SK-N-SH treated with all-trans-retinoic acid at 6 μM for 48 hours (cell line): ENCODE measurements around the gene MARS1.

ENCODE experiments used
- ATAC-seq: fragments of 200-7000 bp; cut with Tn5 transposase; 3 replicates; pipeline ENCODE4 v1.9.1; 2020; ENCODE audit warnings: mild to moderate bottlenecking, moderate library complexity
- BACH2 ChIP-seq: fragments of 250-450 bp; sonication (Bioruptor Pico); IDR thresholded peaks from 2 replicates; pipeline ENCODE4 v1.9.0; 2021; ENCODE audit warnings: mild to moderate bottlenecking, borderline replicate concordance
- CREB5 ChIP-seq: fragments of 250-450 bp; sonication (Bioruptor Pico); IDR thresholded peaks from 2 replicates; pipeline ENCODE4 v1.5.1; 2020; ENCODE audit warnings: low read depth, mild to moderate bottlenecking, moderate library complexity
- CSDC2 ChIP-seq: fragments of 250-450 bp; sonication (Bioruptor Pico); IDR thresholded peaks from 2 replicates; pipeline ENCODE4 v1.5.0; 2020; ENCODE audit warnings: mild to moderate bottlenecking, moderate library complexity
- CSRNP3 ChIP-seq: fragments of 250-450 bp; sonication (Bioruptor Pico); IDR thresholded peaks from 2 replicates; pipeline ENCODE4 v1.5.1; 2021; ENCODE audit warnings: mild to moderate bottlenecking, moderate library complexity
- ESRRG ChIP-seq: fragments of 250-450 bp; sonication (Bioruptor Pico); IDR thresholded peaks from 2 replicates; pipeline ENCODE4 v1.6.1; 2021; ENCODE audit warnings: mild to moderate bottlenecking
- GLIS3 ChIP-seq: fragments of 250-450 bp; sonication (Bioruptor Pico); IDR thresholded peaks from 2 replicates; pipeline ENCODE4 v1.5.0; 2020; ENCODE audit warnings: mild to moderate bottlenecking, moderate library complexity
- OSR1 ChIP-seq: fragments of 250-450 bp; sonication (Bioruptor Pico); IDR thresholded peaks from 2 replicates; pipeline ENCODE4 v1.8.0; 2022; ENCODE audit warnings: moderate library complexity, mild to moderate bottlenecking, inconsistent platforms
- PATZ1 ChIP-seq: fragments of 250-450 bp; sonication (Bioruptor Pico); IDR thresholded peaks from 2 replicates; pipeline ENCODE4 v1.8.0; 2020; ENCODE audit warnings: mild to moderate bottlenecking, moderate library complexity, borderline replicate concordance
- POU6F1 ChIP-seq: fragments of 250-450 bp; sonication (Bioruptor Pico); IDR thresholded peaks from 2 replicates; pipeline ENCODE4 v1.8.0; 2021; ENCODE audit warnings: low read depth, mild to moderate bottlenecking, moderate library complexity, borderline replicate concordance
- RARB ChIP-seq: fragments of 250-450 bp; sonication (Bioruptor Pico); IDR thresholded peaks from 2 replicates; pipeline ENCODE4 v1.8.0; 2021; ENCODE audit warnings: mild to moderate bottlenecking, moderate library complexity
- SNAI2 ChIP-seq: fragments of 250-450 bp; sonication (Bioruptor Pico); IDR thresholded peaks from 2 replicates; pipeline ENCODE4 v1.5.0; 2020; ENCODE audit warnings: mild to moderate bottlenecking, moderate library complexity
- TCF4 ChIP-seq: fragments of 250-450 bp; sonication (Bioruptor Pico); IDR thresholded peaks from 2 replicates; pipeline ENCODE4 v1.8.0; 2021; ENCODE audit warnings: mild to moderate bottlenecking, moderate library complexity, borderline replicate concordance
- TOX ChIP-seq: fragments of 250-450 bp; sonication (Bioruptor Pico); IDR thresholded peaks from 2 replicates; pipeline ENCODE4 v1.8.0; 2021; ENCODE audit warnings: mild to moderate bottlenecking, moderate library complexity, borderline replicate concordance
- ZC3H10 ChIP-seq: fragments of 250-450 bp; sonication (Bioruptor Pico); IDR thresholded peaks from 2 replicates; pipeline ENCODE4 v1.5.1; 2021; ENCODE audit warnings: mild to moderate bottlenecking, moderate library complexity
- ZFP3 ChIP-seq: fragments of 250-450 bp; sonication (Bioruptor Pico); IDR thresholded peaks from 2 replicates; pipeline ENCODE4 v1.5.0; 2020; ENCODE audit warnings: mild to moderate bottlenecking, moderate library complexity

Gene MARS1

GRCh38 chr12:57519796-57520052 lies 31.9 kb downstream of the MARS1 start:
- TF ChIP-seq ZFP3 (CRISPR knock-in tag), result no peak
- 0 out of 2 replicates have a peak, but pooled peaks have one; percentile 10 for TF ChIP-seq CREB5 (CRISPR knock-in tag)
- no peak for ATAC-seq

GRCh38 chr12:57520053-57520818 lies 32.4 kb downstream of the MARS1 start, which contains the start of gene DDIT3:
Gene DDIT3, minus strand, starts transcription at chr12:57520514. Its CDS starts 3,108 bp downstream, at chr12:57517406.
- TF ChIP-seq ESRRG (CRISPR knock-in tag) (0 out of 2 replicates have a peak, but pooled peaks have one; percentile 30), OSR1 (CRISPR knock-in tag) (no peak), CSDC2 (0 out of 2 replicates have a peak, but pooled peaks have one; percentile 25), PATZ1 (peak; percentile 62; the same call in 1 of the 2 replicates), ZFP3 (CRISPR knock-in tag) (no peak), POU6F1 (0 out of 2 replicates have a peak, but pooled peaks have one; percentile 70), CSRNP3 (CRISPR knock-in tag) (0 out of 2 replicates have a peak, but pooled peaks have one; percentile 53), RARB (CRISPR knock-in tag) (0 out of 2 replicates have a peak, but pooled peaks have one; percentile 35), GLIS3 (CRISPR knock-in tag) (0 out of 2 replicates have a peak, but pooled peaks have one; percentile 48)
- TF ChIP-seq, all 23 proteins: peak for 7
- ATAC-seq, result peak; percentile 81

- no peak for ATAC-seq
- TF ChIP-seq SNAI2, result peak; percentile 54; the same call in 1 of the 2 replicates
- TF ChIP-seq ESRRG (CRISPR knock-in tag), result no peak
- TF ChIP-seq, all 23 proteins: peak for 1
Observed at GRCh38 chr12:57521525-57522010, 33.7 kb downstream of the MARS1 start.

GRCh38 chr12:57522011-57522886 lies 34.4 kb downstream of the MARS1 start, which contains the start of gene MBD6:
Gene MBD6, plus strand, starts transcription at chr12:57522824. Its CDS starts 1,480 bp downstream, at chr12:57524304.
- TF ChIP-seq CSRNP3 (CRISPR knock-in tag) (no peak), CREB5 (CRISPR knock-in tag) (no peak), TCF4 (CRISPR knock-in tag) (0 out of 2 replicates have a peak, but pooled peaks have one; percentile 27), ZC3H10 (CRISPR knock-in tag) (no peak), GLIS3 (CRISPR knock-in tag) (no peak), POU6F1 (no peak), CSDC2 (no peak), PATZ1 (peak; percentile 94; the same call in 1 of the 2 replicates), BACH2 (CRISPR knock-in tag) (no peak), TOX (no peak)
- peak; percentile 15 for ATAC-seq
